MM.1S (cell line): ENCODE measurements around the gene OR2T1.

Experiments used
- EZH2 ChIP-seq: fragments of 300-600 bp; sonication (generic); optimal IDR thresholded peaks from 2 replicates; pipeline ENCODE3; 2017; ENCODE audit warnings: low read depth, mild to moderate bottlenecking, antibody characterized with exemption, low read length, mixed read lengths
- TF ChIP-seq, protein P1 (sequence below): fragments of 300-600 bp; sonication (generic); IDR thresholded peaks from 2 replicates; pipeline ENCODE4 v1.5.1; 2016; ENCODE audit warnings: antibody characterized with exemption, low read length, mixed read lengths

DNA sequence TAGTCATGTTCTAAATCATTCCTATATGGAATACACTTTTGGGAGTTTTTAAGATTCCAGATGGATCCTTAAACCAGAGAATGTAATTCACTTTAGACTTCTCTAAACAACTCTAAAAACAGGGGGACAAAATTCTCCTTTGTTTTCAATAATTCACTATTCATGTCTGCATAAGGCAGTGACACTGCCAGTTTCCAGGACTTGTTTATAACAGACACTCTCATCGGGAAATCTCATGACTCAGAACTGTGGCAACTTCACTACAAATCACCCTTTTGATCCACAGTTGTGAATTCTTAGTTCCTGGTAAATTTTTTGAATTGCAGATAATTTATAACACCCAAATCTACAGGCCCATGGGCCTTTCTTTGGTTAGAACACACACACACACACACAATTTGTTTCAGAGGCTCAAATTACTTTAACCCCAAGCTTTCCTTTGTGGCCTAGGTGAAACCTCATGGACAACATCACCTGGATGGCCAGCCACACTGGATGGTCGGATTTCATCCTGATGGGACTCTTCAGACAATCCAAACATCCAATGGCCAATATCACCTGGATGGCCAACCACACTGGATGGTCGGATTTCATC is 41.6 kb upstream of the OR2T1 start, which contains the start of gene OR2T4:
- TF ChIP-seq, protein P1, sequence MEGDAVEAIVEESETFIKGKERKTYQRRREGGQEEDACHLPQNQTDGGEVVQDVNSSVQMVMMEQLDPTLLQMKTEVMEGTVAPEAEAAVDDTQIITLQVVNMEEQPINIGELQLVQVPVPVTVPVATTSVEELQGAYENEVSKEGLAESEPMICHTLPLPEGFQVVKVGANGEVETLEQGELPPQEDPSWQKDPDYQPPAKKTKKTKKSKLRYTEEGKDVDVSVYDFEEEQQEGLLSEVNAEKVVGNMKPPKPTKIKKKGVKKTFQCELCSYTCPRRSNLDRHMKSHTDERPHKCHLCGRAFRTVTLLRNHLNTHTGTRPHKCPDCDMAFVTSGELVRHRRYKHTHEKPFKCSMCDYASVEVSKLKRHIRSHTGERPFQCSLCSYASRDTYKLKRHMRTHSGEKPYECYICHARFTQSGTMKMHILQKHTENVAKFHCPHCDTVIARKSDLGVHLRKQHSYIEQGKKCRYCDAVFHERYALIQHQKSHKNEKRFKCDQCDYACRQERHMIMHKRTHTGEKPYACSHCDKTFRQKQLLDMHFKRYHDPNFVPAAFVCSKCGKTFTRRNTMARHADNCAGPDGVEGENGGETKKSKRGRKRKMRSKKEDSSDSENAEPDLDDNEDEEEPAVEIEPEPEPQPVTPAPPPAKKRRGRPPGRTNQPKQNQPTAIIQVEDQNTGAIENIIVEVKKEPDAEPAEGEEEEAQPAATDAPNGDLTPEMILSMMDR = no peak
- no peak for TF ChIP-seq EZH2
